Measurements from ENCODE around the gene SPDYE5.
A peak's percentile ranks its signal among the peaks of the same experiment; 100 is the strongest.
"Not testable (repeated sequence)": the region's sequence is repeated elsewhere in the genome, so short reads cannot be mapped to it uniquely, and the experiment has no call there.

Gene SPDYE5

GRCh38 chr7:75492020-75492419, at the start of gene SPDYE5:
Gene SPDYE5 (plus strand): TSS chr7:75492320. CDS start chr7:75494048, 1,728 bp downstream.
- not testable (repeated sequence) for H3K9ac ChIP-seq (ENCODE audit: low read length); H3K27me3 ChIP-seq (ENCODE audit: control insufficient read depth, insufficient read depth, low read length); H3K9me3 ChIP-seq (ENCODE audit: control insufficient read depth, insufficient read depth, low read depth, low read length); H3K36me3 ChIP-seq (ENCODE audit: control insufficient read depth, insufficient read depth, low read length); H3K4me3 ChIP-seq (ENCODE audit: low read depth, low read length); H3K27ac ChIP-seq (ENCODE audit: low read depth, low read length); H3K4me1 ChIP-seq (ENCODE audit: control insufficient read depth, insufficient read depth, low read length)

- H3K27ac ChIP-seq (ENCODE audit: low read depth, low read length); H3K4me1 ChIP-seq (ENCODE audit: control insufficient read depth, insufficient read depth, low read length); H3K27me3 ChIP-seq (ENCODE audit: control insufficient read depth, insufficient read depth, low read length); H3K9me3 ChIP-seq (ENCODE audit: control insufficient read depth, insufficient read depth, low read depth, low read length): not testable (repeated sequence)
- Histone ChIP-seq H3K4me3 (ENCODE audit: low read depth, low read length) (peak overlapping the region; percentile 64), H3K36me3 (ENCODE audit: control insufficient read depth, insufficient read depth, low read length) (peaks cover 27% of the 10 kb centered on the region), H3K9ac (ENCODE audit: low read length) (peak overlapping the region; percentile 78)
Measured at GRCh38 chr7:75442465-75443111, 49.5 kb upstream of the SPDYE5 start.

DNA sequence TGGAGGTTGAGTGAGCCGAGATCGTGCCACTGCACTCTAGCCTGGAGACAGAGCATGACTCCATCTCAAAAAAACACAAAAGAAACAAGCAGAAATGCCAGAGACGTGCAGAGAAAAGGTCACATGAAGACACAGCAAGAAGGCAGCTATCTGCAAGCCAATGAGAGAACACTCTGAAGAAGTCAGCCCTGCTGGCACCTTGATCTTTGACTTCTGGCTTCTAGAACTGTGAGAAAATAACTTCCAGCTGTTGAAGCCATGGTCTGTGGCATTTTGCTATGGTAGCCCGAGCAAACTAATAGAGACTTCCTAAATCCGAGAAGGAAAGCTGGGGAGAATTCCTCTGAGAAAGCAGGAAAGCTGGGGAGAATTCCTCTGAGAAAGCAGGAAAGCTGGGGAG, 42.2 kb upstream of the SPDYE5 start:
- H3K9ac ChIP-seq (ENCODE audit: low read length); H3K27me3 ChIP-seq (ENCODE audit: control insufficient read depth, insufficient read depth, low read length); H3K27ac ChIP-seq (ENCODE audit: low read depth, low read length); H3K9me3 ChIP-seq (ENCODE audit: control insufficient read depth, insufficient read depth, low read depth, low read length); H3K4me1 ChIP-seq (ENCODE audit: control insufficient read depth, insufficient read depth, low read length); H3K4me3 ChIP-seq (ENCODE audit: low read depth, low read length); H3K36me3 ChIP-seq (ENCODE audit: control insufficient read depth, insufficient read depth, low read length): not testable (repeated sequence)

DNA sequence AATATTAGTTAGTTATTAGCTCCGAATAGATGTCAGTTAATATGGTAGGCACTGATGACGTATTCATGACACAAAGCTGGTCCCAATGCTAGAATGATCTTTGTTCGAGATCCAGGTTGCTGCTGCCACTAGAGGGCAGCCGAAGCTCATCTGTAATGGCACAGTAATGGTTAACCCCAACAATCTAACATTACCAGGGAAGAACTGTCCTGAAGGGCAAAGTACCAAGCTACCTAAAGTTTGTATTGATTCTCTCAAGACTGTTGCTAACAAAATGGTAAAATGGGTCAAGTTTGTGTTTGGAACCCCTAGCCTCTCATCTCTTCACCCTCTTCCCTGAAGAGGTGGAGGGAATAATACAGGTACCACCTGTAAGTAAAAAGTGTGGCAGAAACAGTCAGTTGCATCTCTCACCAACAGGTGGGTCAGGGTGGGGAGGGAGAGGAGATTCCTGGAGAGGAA, 39.6 kb upstream of the SPDYE5 start:
- not testable (repeated sequence) for H3K9me3 ChIP-seq (ENCODE audit: control insufficient read depth, insufficient read depth, low read depth, low read length); H3K4me3 ChIP-seq (ENCODE audit: low read depth, low read length); H3K4me1 ChIP-seq (ENCODE audit: control insufficient read depth, insufficient read depth, low read length); H3K36me3 ChIP-seq (ENCODE audit: control insufficient read depth, insufficient read depth, low read length); H3K27me3 ChIP-seq (ENCODE audit: control insufficient read depth, insufficient read depth, low read length); H3K27ac ChIP-seq (ENCODE audit: low read depth, low read length); H3K9ac ChIP-seq (ENCODE audit: low read length)

DNA sequence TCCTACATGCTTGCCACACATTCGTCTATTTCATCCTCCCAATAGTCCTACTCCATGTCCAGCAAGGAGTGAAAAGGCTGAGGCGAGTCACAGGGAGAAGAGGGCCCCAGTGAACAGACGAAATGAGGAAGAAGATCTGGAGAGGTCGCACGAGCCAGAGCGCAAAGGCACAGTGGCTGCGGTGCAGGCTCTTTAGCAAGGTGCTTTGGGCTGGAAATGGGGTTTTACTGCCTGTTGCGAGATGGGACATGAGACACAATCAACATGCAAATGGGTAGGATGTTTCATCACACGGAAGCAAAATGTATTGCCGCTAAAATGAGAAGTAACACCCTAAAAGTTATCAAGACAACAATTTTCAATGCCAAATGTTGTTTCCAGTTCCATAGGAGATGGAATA, 35.7 kb upstream of the SPDYE5 start:
- not testable (repeated sequence) for H3K27me3 ChIP-seq (ENCODE audit: control insufficient read depth, insufficient read depth, low read length); H3K4me3 ChIP-seq (ENCODE audit: low read depth, low read length); H3K9me3 ChIP-seq (ENCODE audit: control insufficient read depth, insufficient read depth, low read depth, low read length); H3K9ac ChIP-seq (ENCODE audit: low read length); H3K4me1 ChIP-seq (ENCODE audit: control insufficient read depth, insufficient read depth, low read length); H3K36me3 ChIP-seq (ENCODE audit: control insufficient read depth, insufficient read depth, low read length); H3K27ac ChIP-seq (ENCODE audit: low read depth, low read length)

- not testable (repeated sequence) for H3K9me3 ChIP-seq (ENCODE audit: control insufficient read depth, insufficient read depth, low read depth, low read length)
Measured at GRCh38 chr7:75458034-75458433, 34.1 kb upstream of the SPDYE5 start.

DNA sequence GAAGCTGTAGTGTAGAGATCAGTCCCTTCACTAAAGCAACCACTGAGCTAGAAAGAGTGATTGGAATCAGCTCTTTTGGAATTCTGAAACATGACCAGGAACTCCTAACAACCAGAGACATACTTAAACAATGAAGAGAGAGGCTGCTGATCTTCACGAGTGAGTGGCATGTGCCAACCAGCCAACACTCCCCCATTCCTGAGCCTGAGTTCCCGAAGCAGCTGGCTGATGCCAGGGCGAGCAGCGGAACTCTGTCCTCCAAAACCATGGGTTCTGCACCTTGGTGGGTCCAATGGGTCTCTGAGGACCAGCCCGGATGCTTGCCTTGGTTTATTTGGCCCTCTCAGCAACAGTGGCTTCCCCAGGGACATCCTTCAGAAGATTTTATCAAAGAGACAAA, 31.6 kb upstream of the SPDYE5 start:
- not testable (repeated sequence) for H3K27ac ChIP-seq (ENCODE audit: low read depth, low read length); H3K4me1 ChIP-seq (ENCODE audit: control insufficient read depth, insufficient read depth, low read length); H3K27me3 ChIP-seq (ENCODE audit: control insufficient read depth, insufficient read depth, low read length); H3K9me3 ChIP-seq (ENCODE audit: control insufficient read depth, insufficient read depth, low read depth, low read length); H3K36me3 ChIP-seq (ENCODE audit: control insufficient read depth, insufficient read depth, low read length); H3K9ac ChIP-seq (ENCODE audit: low read length); H3K4me3 ChIP-seq (ENCODE audit: low read depth, low read length)

More at GRCh38 chr7:75458034-75458433, 34.1 kb upstream of the SPDYE5 start:
- not testable (repeated sequence) for H3K27ac ChIP-seq (ENCODE audit: low read depth, low read length); H3K4me3 ChIP-seq (ENCODE audit: low read depth, low read length); H3K36me3 ChIP-seq (ENCODE audit: control insufficient read depth, insufficient read depth, low read length); H3K9ac ChIP-seq (ENCODE audit: low read length); H3K4me1 ChIP-seq (ENCODE audit: control insufficient read depth, insufficient read depth, low read length); H3K27me3 ChIP-seq (ENCODE audit: control insufficient read depth, insufficient read depth, low read length)

DNA sequence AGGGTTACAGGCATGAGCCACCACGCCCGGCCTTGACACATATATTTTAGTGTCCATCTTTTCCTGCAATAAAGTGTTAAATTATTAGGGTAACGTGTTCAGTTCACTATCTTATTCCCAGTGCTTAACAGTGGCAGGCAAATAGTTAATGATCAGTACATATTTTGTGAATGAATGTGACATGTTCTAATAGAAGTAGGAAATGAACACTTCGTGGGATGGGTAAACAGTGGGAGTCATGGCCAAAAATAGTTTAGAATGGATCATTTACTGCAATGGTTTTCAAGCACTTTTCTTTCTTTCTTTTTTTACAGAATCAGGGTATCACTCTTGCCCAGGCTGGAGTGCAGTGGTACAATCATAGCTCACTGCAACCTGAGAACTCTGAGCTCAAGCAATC, 22.0 kb upstream of the SPDYE5 start:
- H3K9ac ChIP-seq (ENCODE audit: low read length); H3K27ac ChIP-seq (ENCODE audit: low read depth, low read length); H3K4me3 ChIP-seq (ENCODE audit: low read depth, low read length); H3K4me1 ChIP-seq (ENCODE audit: control insufficient read depth, insufficient read depth, low read length); H3K9me3 ChIP-seq (ENCODE audit: control insufficient read depth, insufficient read depth, low read depth, low read length); H3K27me3 ChIP-seq (ENCODE audit: control insufficient read depth, insufficient read depth, low read length): not testable (repeated sequence)
- H3K36me3 ChIP-seq (ENCODE audit: control insufficient read depth, insufficient read depth, low read length): peaks cover 30% of the 10 kb centered on the region

GRCh38 chr7:75477457-75477856, 14.7 kb upstream of the SPDYE5 start:
- H3K9me3 ChIP-seq (ENCODE audit: control insufficient read depth, insufficient read depth, low read depth, low read length); H3K4me3 ChIP-seq (ENCODE audit: low read depth, low read length); H3K27me3 ChIP-seq (ENCODE audit: control insufficient read depth, insufficient read depth, low read length); H3K9ac ChIP-seq (ENCODE audit: low read length); H3K27ac ChIP-seq (ENCODE audit: low read depth, low read length); H3K4me1 ChIP-seq (ENCODE audit: control insufficient read depth, insufficient read depth, low read length): not testable (repeated sequence)
- H3K36me3 ChIP-seq (ENCODE audit: control insufficient read depth, insufficient read depth, low read length): peaks cover 20% of the 10 kb centered on the region

DNA sequence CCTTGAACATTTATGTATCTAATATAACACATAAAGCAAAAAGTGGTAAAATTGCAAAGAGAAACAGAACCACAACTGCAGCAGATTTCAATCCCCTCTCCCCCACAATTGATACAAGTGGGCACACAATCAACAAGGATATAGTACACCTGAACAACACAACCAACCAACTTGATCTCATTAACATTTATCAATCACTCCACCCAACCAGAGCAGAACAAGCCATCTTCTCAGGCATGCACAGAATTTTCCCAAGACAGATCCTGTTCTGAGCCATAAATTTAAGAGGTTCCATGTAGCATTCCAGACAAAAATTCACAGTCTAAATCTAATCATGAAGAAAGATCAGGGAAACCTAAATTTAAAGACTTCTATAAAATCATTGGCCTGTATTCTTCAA, 11.8 kb upstream of the SPDYE5 start:
- H3K4me1 ChIP-seq (ENCODE audit: control insufficient read depth, insufficient read depth, low read length); H3K4me3 ChIP-seq (ENCODE audit: low read depth, low read length); H3K9ac ChIP-seq (ENCODE audit: low read length); H3K36me3 ChIP-seq (ENCODE audit: control insufficient read depth, insufficient read depth, low read length); H3K27ac ChIP-seq (ENCODE audit: low read depth, low read length); H3K27me3 ChIP-seq (ENCODE audit: control insufficient read depth, insufficient read depth, low read length); H3K9me3 ChIP-seq (ENCODE audit: control insufficient read depth, insufficient read depth, low read depth, low read length): not testable (repeated sequence)

DNA sequence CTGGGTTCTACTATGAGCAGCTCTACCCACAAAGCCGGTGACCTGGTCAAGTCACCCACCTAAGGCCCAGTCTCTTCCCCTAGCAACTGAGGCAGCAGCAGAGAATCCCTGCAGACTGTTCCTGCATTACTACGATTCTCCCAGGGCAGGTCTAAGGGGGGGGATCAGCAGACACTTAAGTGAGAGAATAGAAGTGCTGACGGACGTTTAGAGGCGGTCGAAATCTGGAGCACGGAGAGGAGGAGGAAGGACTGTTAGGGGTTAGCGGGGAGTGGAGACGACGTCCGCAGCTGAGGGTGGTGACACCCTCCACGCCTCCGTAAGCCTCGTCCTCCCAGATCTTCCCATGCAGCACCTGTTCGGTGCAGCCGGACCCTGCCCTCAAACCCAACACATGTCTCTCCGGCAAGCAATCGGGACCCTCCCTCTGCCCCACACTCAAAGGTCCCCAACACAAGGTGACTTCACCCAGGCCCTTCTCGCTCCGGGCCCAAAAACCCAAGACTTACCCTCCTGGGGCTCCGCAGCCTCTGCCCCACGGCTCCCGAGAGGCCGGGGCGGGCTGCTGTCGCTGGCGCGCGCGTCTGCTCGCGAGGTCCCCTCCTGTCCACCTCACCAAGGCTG, 6.7 kb upstream of the SPDYE5 start:
- H3K27ac ChIP-seq (ENCODE audit: low read depth, low read length); H3K36me3 ChIP-seq (ENCODE audit: control insufficient read depth, insufficient read depth, low read length); H3K9me3 ChIP-seq (ENCODE audit: control insufficient read depth, insufficient read depth, low read depth, low read length); H3K4me1 ChIP-seq (ENCODE audit: control insufficient read depth, insufficient read depth, low read length); H3K27me3 ChIP-seq (ENCODE audit: control insufficient read depth, insufficient read depth, low read length): not testable (repeated sequence)
- H3K4me3 ChIP-seq (ENCODE audit: low read depth, low read length): peak overlapping the region; percentile 90
- peak overlapping the region; percentile 88 for H3K9ac ChIP-seq (ENCODE audit: low read length)
